GM12878 (cell line): ENCODE measurements around the gene CTSS. TPM values are rescaled to one million over a fixed set of nuclear protein-coding genes. Genes with fewer than 3 reads are reported as not detected.

Source experiments
- ATAC-seq: fragments of 200-7000 bp; cut with Tn5 transposase; 3 replicates; pipeline ENCODE4 v1.9.1; 2020; ENCODE audit warnings: mild to moderate bottlenecking, moderate library complexity
- BruUV-seq: library from RNA; stranded (reverse); fragments of 400-500 nt; replicated peaks from 2 replicates; lab custom pipeline; 2021; lab: Mats Ljungman, UMichigan
- CTCF ChIA-PET: fragments of 300-600 bp; sonication (Branson Sonifier 250); formaldehyde crosslinking; extraction: SDS; loops from one replicate; lab custom pipeline; 2021; ENCODE audit warnings: inconsistent platforms; lab: Yijun Ruan, JAX
- POLR2A ChIA-PET: fragments of 350-600 bp; formaldehyde crosslinking; extraction: SDS; loops from one replicate; lab custom pipeline; 2021; ENCODE audit warnings: inconsistent platforms; lab: Charles Lee
- RAD21 ChIA-PET: fragments of 300-600 bp; sonication (Branson Sonifier 250); formaldehyde crosslinking; loops from one replicate; lab custom pipeline; 2023; ENCODE audit warnings: antibody characterized with exemption; ENCODE audit not compliant: unreplicated experiment; lab: Charles Lee
- SMC1A ChIA-PET: fragments of 300-600 bp; sonication (Branson Sonifier 250); formaldehyde crosslinking; loops from one replicate; lab custom pipeline; 2023; ENCODE audit not compliant: unreplicated experiment, uncharacterized antibody; lab: Charles Lee
- DNase-seq: peaks from one replicate; pipeline ENCODE4 v3.0.0-alpha.2; 2011; ENCODE audit warnings: low read depth, low spot score
- FAIRE-seq: peaks from 3 replicates; lab custom pipeline; 2011; peaks lifted over from hg19 to GRCh38; lab: Jason Lieb, UNC
- H2AFZ ChIP-seq: 2 replicates; pipeline ENCODE4 v1.6.0; 2011; ENCODE audit warnings: low read depth, low read length, control low read depth; ENCODE audit not compliant: control insufficient read depth
- H3K27ac ChIP-seq: 2 replicates; pipeline ENCODE4 v1.5.1; 2011; ENCODE audit warnings: control low read depth; ENCODE audit not compliant: control insufficient read depth, insufficient read depth
- H3K27me3 ChIP-seq, 2 experiments: replicated peaks in 1 of 2; 2 replicates each; pipeline versions ENCODE4 v1.6.0 to v1.6.1; 2011; ENCODE audit warnings: low read length in 1 of 2; ENCODE audit not compliant: control insufficient read depth in 2 of 2, insufficient read depth in 2 of 2
- H3K36me3 ChIP-seq, 2 experiments: 2 replicates each; pipeline ENCODE4 v1.5.1; 2011; ENCODE audit warnings: low read length in 1 of 2; ENCODE audit not compliant: control insufficient read depth in 2 of 2, insufficient read depth in 2 of 2
- H3K4me1 ChIP-seq: 2 replicates; pipeline ENCODE4 v1.6.1; 2011; ENCODE audit warnings: mild to moderate bottlenecking, low read length, moderate library complexity, mixed read lengths; ENCODE audit not compliant: control insufficient read depth, insufficient read depth
- H3K4me2 ChIP-seq: 2 replicates; pipeline ENCODE4 v1.6.0; 2011; ENCODE audit warnings: control low read depth; ENCODE audit not compliant: control insufficient read depth, insufficient read depth
- H3K4me3 ChIP-seq: fragments of 200-600 bp; sonication (generic); 2 replicates; pipeline ENCODE4 v1.5.1; 2016
- H3K79me2 ChIP-seq: 2 replicates; pipeline ENCODE4 v1.6.0; 2011; ENCODE audit warnings: low read length; ENCODE audit not compliant: control insufficient read depth, insufficient read depth
- H3K9ac ChIP-seq: 2 replicates; pipeline ENCODE4 v1.8.0; 2011; ENCODE audit warnings: low read length, control low read depth, mixed read lengths; ENCODE audit not compliant: control insufficient read depth, insufficient read depth
- H3K9me3 ChIP-seq: replicated peaks from 3 replicates; pipeline ENCODE4 v1.5.1; 2011; ENCODE audit warnings: mild to moderate bottlenecking, low read length; ENCODE audit not compliant: control insufficient read depth, insufficient read depth
- H4K20me1 ChIP-seq: 2 replicates; pipeline ENCODE4 v1.6.0; 2011; ENCODE audit not compliant: control insufficient read depth, insufficient read depth
- BCL3 ChIP-seq: IDR thresholded peaks from 2 replicates; pipeline ENCODE4 v1.6.1; 2011; ENCODE audit warnings: borderline replicate concordance, low read depth, mild to moderate bottlenecking, moderate library complexity, low read length; ENCODE audit not compliant: insufficient read depth, poor library complexity, severe bottlenecking
- CEBPB ChIP-seq, 2 experiments: fragments of 150-350 bp in 1 of 2; IDR thresholded peaks; 2 replicates each; pipeline ENCODE4 v1.6.1; 2012 to 2014; ENCODE audit warnings: low read depth in 2 of 2, low read length in 2 of 2, borderline replicate concordance in 1 of 2, inconsistent platforms in 1 of 2
- CHD1 ChIP-seq: IDR thresholded peaks from 2 replicates; pipeline ENCODE4 v1.6.1; 2012; ENCODE audit warnings: low read depth, low read length, improper control_type of control experiment
- CHD2 ChIP-seq: IDR thresholded peaks from 2 replicates; pipeline ENCODE4 v1.6.1; 2011; ENCODE audit warnings: low read depth, low read length, improper control_type of control experiment, borderline replicate concordance
- CHD4 ChIP-seq: fragments of 200-600 bp; sonication (generic); IDR thresholded peaks from 2 replicates; pipeline ENCODE4 v1.6.1; 2016; ENCODE audit warnings: mild to moderate bottlenecking
- FOXK2 ChIP-seq: fragments of 450-650 bp; IDR thresholded peaks from 2 replicates; pipeline ENCODE4 v1.6.1; 2017; ENCODE audit warnings: mild to moderate bottlenecking, moderate library complexity
- FOXM1 ChIP-seq: IDR thresholded peaks from 2 replicates; pipeline ENCODE4 v1.6.1; 2012; ENCODE audit warnings: low read depth, mild to moderate bottlenecking, inconsistent platforms, low read length, moderate library complexity
- HDGF ChIP-seq: fragments of 450-650 bp; IDR thresholded peaks from 2 replicates; pipeline ENCODE4 v1.6.1; 2016; ENCODE audit warnings: antibody characterized with exemption
- JUNB ChIP-seq: IDR thresholded peaks from 2 replicates; pipeline ENCODE4 v1.6.1; 2016; ENCODE audit warnings: antibody characterized with exemption, mild to moderate bottlenecking
- KDM1A ChIP-seq: fragments of 200-600 bp; sonication (generic); IDR thresholded peaks from 2 replicates; pipeline ENCODE4 v1.6.1; 2016; ENCODE audit warnings: borderline replicate concordance
- MYB ChIP-seq: fragments of 150-350 bp; IDR thresholded peaks from 2 replicates; pipeline ENCODE4 v1.6.1; 2014; ENCODE audit warnings: mild to moderate bottlenecking, low read depth, low read length, borderline replicate concordance
- NR2C2 ChIP-seq: IDR thresholded peaks from 2 replicates; pipeline ENCODE4 v1.6.1; 2011; ENCODE audit warnings: borderline replicate concordance, low read depth; ENCODE audit not compliant: control insufficient read depth, insufficient read length
- POU2F2 ChIP-seq: IDR thresholded peaks from 3 replicates; pipeline ENCODE4 v1.6.1; 2011; ENCODE audit warnings: low read depth, mild to moderate bottlenecking, low read length, borderline replicate concordance
- SKIL ChIP-seq: fragments of 450-650 bp; IDR thresholded peaks from 2 replicates; pipeline ENCODE4 v1.6.1; 2017; ENCODE audit warnings: mild to moderate bottlenecking, low read depth, inconsistent platforms; ENCODE audit not compliant: poor library complexity, severe bottlenecking
- SMARCA5 ChIP-seq: fragments of 450-650 bp; IDR thresholded peaks from 2 replicates; pipeline ENCODE4 v1.6.1; 2017; ENCODE audit warnings: mild to moderate bottlenecking
- SREBF1 ChIP-seq: IDR thresholded peaks from 2 replicates; pipeline ENCODE4 v1.6.1; 2012; ENCODE audit warnings: mild to moderate bottlenecking, low read length
- WRNIP1 ChIP-seq: IDR thresholded peaks from 2 replicates; pipeline ENCODE4 v1.6.1; 2011; ENCODE audit warnings: low read depth, low read length, improper control_type of control experiment, borderline replicate concordance
- ZNF592 ChIP-seq: fragments of 450-650 bp; IDR thresholded peaks from 2 replicates; pipeline ENCODE4 v1.6.1; 2017; ENCODE audit warnings: mild to moderate bottlenecking, moderate library complexity
- WGBS: methylation state at CpG from one replicate; pipeline ENCODE4 v1.1.6; 2016; ENCODE audit warnings: low lambda C conversion rate; ENCODE audit not compliant: insufficient replicate concordance, insufficient coverage; ENCODE audit errors: missing lambda C conversion rate; 5-methylcytosine and 5-hydroxymethylcytosine counted together
- in situ Hi-C: fragments of 300-500 bp; cut with MboI; formaldehyde crosslinking; loops from 9 replicates; pipeline ENCODE4 v1.14.3; 2018; ENCODE audit warnings: mixed read lengths
- intact Hi-C: fragments of 100-400 bp; cut with micrococcal nuclease; formaldehyde crosslinking; loops from one replicate; pipeline ENCODE4 v1.14.2; 2022; ENCODE audit not compliant: unreplicated experiment
- polyA plus RNA-seq, 11 experiments: library from polyadenylated mRNA; depleted of rRNA in 4 of 11; unstranded in 6 of 11; stranded (reverse) in 5 of 11; fragments of >200 nt; fragmentation: Nextera tagmentation in 4 of 11; fragmentation: Illumina TruSeq in 1 of 11; extraction: Ambion mirVana in 4 of 11; extraction: Trizol in 1 of 11; gene quantifications; 1 replicate in 1 of 11; 2 replicates in 10 of 11; pipeline versions ENCODE4 v1.2.1 to v1.2.3, GENCODE V29; 2011 to 2016; ENCODE audit warnings: inconsistent platforms in 2 of 11, missing spikeins in 2 of 11, low read depth in 1 of 11
- total RNA-seq, 4 experiments: library from RNA; depleted of rRNA in 3 of 4; stranded (reverse); fragments of >200 nt in 3 of 4; fragmentation: Illumina TruSeq in 1 of 4; extraction: Trizol in 1 of 4; gene quantifications; 2 replicates each; pipeline versions ENCODE4 v1.2.1 to v1.2.3, GENCODE V29; 2013 to 2021

Gene CTSS
- total and polyA plus RNA-seq, 10 of the 15 experiments (the other 5 are each of a cell fraction or from before 2014, with no cell fraction given) = 32.8 to 174 (median 60.9) TPM

- no peak for TF ChIP-seq ZNF592
- no peak for TF ChIP-seq CHD1
- TF ChIP-seq NR2C2 = no peak
- no peak for TF ChIP-seq CHD4
- no peak for TF ChIP-seq SKIL
- TF ChIP-seq CHD2 = no peak
- TF ChIP-seq HDGF = no peak
Measured at GRCh38 chr1:150804671-150805070, 39.1 kb upstream of the CTSS start (continued).

- Histone ChIP-seq H3K9me3 (no peaks in the 10 kb centered on the region), H3K27ac (no peak overlapping the region), H3K4me3 (no peak overlapping the region), H3K27me3 (no peaks in the 10 kb centered on the region), H4K20me1 (no peaks in the 10 kb centered on the region), H3K9ac (no peak overlapping the region), H3K79me2 (no peaks in the 10 kb centered on the region), H3K4me1 (no peaks in the 10 kb centered on the region), H3K4me2 (no peak overlapping the region), H2AFZ (no peak overlapping the region), H3K36me3 (0 out of 4 replicates have a peak, but pooled peaks cover 0 to 2% of the 10 kb centered on the region in 2 experiments)
- SMC1A ChIA-PET = interaction anchor here (1.0 kb wide), 1 partner anchor 9 kb away, joined by 4 read pairs; no protein-coding TSS in a partner anchor
- intact Hi-C loops (no loop called here), in situ Hi-C loops (no loop called here)
- DNase-seq (no peak), ATAC-seq (no peak), FAIRE-seq (no peak)
- 100% methylated on average over 5 of the region's 5 CpGs for WGBS
- POLR2A ChIA-PET = no interaction called here
- BruUV-seq = no TSS peak
- CTCF ChIA-PET = interaction anchor here (0.8 to 1.6 kb wide), 2 partner anchors 9 to 196 kb away, joined by 3 to 5 read pairs; partner anchors contain the start of gene CTSK
- RAD21 ChIA-PET = no interaction called here
- no peak for TF ChIP-seq POU2F2
- TF ChIP-seq SREBF1 = no peak
- no peak for TF ChIP-seq WRNIP1
- TF ChIP-seq FOXK2 = no peak
- TF ChIP-seq FOXM1 = no peak
- TF ChIP-seq BCL3 = no peak
- TF ChIP-seq SMARCA5 = no peak
- no peak for TF ChIP-seq MYB
- no peak for TF ChIP-seq JUNB
- no peak for TF ChIP-seq CEBPB (IDR thresholded peaks at IDR 0.05; ENCODE audit: borderline replicate concordance in 1 of 2, low read depth in 2 of 2, low read length in 2 of 2)
- no peak for TF ChIP-seq KDM1A
Measured at GRCh38 chr1:150799089-150799488, 33.5 kb upstream of the CTSS start.
